HG03066 (cell line): ENCODE data around the gene SPATS2L.

Source experiments
- ATAC-seq: cut with Tn5 transposase; IDR thresholded peaks from one replicate; pipeline ENCODE4 v1.9.1; 2021; ENCODE audit warnings: low read depth; ENCODE audit not compliant: unreplicated experiment

The SPATS2L gene

DNA sequence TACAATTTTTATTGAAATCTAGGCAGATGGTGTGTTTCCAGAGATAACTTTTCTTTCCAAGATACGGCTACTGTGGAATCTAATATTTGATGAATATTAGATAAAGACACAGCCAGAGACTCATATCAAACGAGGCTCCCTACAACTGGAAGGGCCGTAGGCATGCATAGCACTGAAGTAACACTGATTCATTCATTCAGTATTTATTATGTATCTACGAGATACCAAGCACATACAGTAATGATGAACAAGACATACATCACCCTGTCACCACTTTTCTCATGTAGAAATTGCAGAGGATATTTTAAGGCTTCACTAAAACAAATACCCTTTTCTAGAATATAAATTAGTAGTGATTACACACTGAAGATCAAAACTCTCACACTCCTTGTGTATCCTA lies 128.9 kb downstream of the SPATS2L start:
- ATAC-seq, result no peak

DNA sequence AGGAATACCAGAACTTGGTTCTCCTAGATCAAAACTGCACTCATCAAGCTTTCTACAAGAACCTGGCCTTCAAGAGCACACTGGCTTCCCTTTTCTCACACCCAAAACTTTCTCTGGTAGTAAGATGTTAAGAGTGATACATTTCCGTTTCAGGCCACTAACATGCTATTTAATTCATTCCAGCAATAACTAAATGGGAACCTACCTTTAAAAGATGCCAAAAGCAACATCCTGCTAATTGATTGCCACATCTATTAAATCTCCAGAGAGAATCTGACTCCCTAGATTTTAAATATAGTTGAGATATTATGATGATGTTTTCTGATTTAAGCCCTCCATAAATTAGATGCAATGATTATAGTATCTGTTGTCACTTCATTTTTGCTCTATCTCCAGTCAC lies 131.8 kb downstream of the SPATS2L start:
- no peak for ATAC-seq

DNA sequence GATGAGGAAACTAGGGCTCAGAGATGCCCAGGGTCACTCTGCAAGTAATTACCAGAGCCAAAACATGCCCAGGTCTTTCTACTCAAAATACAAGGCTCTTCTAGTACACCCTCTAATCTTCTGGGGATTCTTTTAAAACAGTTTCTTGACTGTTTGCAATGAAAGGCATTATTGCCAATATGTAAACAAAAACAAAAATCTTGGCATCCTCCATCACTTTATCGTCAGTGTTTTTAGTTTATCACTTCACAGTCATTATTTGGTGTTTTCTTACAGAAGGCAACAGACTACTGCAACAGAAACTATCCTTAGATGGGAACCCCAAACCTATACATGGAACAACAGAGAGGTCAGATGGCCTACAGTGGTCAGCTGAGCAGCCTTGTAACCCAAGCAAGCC lies 132.4 kb downstream of the SPATS2L start:
- no peak for ATAC-seq

DNA sequence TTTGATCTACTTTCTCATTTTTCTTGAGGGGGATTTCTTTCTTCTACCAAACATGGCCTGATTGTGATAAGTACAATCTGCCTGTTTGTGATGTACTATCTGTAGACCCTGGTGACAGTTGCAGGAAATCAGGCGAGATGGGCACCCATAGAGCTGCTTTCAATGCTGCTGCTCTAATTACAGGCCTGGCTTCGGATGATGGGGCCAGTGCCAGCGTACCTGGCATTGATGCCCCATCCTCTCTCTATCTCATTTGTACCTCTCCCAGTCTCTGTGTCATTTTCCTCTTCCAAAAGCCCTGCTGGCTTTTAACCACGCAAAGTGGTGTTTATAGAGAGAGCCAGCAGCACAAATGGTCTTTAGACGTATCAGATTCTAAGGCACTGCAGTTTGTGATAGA lies 133.5 kb downstream of the SPATS2L start:
- no peak for ATAC-seq

GRCh38 chr2:200442471-200442870 lies 136.0 kb downstream of the SPATS2L start:
- ATAC-seq, result no peak

DNA sequence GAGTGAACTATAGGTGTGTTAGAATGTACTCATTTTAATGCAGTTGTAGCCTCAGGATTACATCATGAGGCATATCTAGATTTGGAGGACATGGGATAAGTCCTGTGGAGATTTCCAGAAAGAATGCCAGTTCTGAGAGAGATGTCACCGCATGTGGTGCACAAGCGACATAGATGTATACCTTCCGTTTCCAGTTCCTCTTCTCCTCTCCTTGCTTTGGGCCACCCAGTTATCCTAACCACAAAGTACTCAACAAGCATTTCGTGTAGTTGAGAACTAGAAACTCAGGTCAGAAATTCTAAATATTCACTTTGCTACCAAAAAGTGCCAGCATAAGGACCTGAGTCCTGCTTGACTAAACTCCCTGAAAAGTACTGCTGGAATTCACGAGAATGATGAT lies 136.9 kb downstream of the SPATS2L start:
- ATAC-seq, result no peak

DNA sequence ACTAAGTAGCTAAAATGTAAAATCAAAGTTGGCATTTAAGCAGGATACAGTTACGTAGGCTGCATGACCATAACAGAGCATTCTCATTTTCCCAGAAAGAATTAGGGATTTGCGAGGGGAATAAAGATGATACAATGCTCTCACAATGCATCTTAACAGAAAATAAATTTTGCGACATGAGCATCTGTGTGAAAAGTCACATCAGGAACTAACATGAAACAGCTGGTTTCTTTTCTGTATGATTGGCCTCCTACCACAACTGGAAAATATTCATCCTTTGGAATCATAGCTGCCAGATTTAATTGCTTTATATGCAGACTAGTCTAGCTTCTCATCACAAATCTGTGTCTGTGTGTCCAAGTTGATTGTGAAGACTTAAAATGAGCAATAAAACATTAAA lies 137.4 kb downstream of the SPATS2L start:
- no peak for ATAC-seq

DNA sequence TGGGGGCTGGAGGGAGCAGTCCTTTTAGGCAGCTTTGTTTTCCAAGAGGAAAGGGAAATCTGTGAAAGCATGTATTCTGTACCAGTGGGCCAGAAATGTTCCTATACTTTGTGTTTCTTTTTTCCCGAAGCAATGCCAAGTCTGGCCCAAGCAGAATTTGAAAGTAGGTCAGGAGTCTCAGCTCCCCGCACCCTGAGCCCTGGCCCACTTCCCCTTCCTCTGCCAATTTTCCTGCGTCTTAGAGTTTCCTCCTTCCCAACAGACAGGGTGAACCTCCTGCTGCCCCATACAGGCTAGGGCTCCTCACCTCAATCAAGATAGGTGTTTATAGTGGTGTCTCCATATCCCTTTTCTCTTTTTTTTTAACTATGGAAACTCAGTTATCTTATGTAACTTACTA lies 138.0 kb downstream of the SPATS2L start:
- ATAC-seq, result no peak

DNA sequence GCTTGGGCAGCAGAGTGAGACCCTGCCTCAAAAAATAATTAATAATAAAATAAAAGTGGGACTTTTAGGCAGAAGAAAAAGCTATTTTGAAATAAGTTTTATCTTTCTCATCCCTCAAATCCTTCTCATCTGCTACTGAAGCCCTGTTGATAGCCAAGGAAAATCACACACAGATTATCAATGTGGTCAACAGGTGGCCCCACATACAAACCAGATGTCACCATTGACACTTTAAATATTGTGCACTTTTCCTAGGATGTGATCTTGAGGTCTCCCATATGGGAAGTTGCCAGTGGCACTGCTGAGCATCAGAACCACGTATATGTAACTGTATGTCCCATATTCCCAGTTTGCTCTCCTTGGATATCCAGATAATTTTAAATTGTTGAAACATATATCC lies 138.8 kb downstream of the SPATS2L start:
- ATAC-seq, result no peak

GRCh38 chr2:200446612-200447011 lies 140.1 kb downstream of the SPATS2L start:
- no peak for ATAC-seq

DNA sequence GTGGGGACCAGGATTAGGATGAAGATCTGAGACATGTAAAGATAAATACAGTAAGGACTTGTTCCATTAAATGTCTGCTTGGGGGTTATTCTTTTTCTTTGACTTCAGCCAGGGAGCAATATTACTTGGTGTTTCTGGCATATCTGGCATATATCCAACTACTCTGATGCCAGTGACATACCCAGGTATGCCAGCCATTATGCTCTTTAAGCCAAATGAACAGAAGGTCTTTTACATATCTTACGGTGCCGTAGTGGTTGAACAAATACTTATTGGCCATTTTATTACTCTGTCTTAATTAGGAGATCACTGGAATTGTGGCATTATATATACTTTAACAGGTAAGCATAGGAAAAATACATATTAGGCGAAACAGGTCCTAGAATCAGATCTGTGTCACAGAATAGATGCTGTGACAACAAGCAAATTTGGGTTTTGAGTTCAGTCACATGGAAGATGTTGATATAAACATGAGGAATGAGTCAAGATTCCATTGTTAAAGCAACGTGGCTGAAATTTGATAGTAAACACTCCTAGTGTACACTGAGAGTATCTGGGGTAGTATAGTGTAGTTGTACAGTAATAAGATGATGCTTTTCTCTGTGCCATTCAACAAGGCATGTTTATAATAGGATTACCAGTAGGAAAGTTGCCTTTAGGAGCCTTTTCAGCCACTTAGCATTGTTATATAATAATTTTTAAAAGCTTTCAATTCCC lies 140.8 kb downstream of the SPATS2L start:
- ATAC-seq, result no peak

GRCh38 chr2:200448455-200448854 lies 142.0 kb downstream of the SPATS2L start:
- no peak for ATAC-seq

DNA sequence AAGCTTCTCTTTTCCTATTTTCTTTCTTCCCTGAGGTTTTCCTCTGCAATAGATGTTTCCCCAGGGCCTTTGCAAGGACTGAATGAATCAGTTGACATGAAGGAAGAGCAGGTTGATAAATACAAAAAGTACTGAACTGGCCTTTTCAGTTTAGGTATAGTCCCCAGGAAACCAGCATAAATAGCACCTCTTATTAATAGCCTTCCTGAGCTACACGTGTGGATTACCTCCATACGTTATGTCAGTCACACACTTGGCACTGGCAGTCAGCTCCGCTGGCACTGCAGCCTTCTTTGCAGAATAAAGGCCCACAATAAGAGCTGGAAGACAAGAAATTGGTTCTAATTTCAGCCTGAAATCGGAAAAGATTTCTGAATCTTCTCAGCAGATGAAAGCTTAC lies 142.7 kb downstream of the SPATS2L start:
- no peak for ATAC-seq

GRCh38 chr2:200450288-200450687 lies 143.8 kb downstream of the SPATS2L start:
- no peak for ATAC-seq

- peak; percentile 31 for ATAC-seq
These were observed 145.0 kb downstream of the SPATS2L start for GRCh38 chr2:200451511-200451910.

DNA sequence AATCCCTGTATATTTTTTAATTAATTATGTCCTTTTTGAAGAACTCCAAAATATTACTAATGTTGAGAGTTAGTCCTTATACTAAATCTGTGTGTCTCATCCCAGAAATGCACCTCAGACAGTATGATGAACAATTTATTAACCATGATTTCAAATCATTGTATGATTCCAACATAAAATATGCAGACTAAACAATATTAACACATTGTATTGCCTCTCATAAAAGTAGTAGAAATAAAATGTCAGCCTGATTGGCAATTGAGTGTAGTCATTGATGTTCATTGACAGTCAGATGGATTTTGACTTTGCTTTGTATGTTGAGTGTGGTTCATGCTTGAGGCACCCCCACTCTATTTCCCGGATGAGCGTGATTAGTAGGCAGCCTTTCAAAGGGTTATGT lies 145.9 kb downstream of the SPATS2L start:
- ATAC-seq, result no peak

GRCh38 chr2:200453142-200453852 lies 146.8 kb downstream of the SPATS2L start:
- no peak for ATAC-seq

DNA sequence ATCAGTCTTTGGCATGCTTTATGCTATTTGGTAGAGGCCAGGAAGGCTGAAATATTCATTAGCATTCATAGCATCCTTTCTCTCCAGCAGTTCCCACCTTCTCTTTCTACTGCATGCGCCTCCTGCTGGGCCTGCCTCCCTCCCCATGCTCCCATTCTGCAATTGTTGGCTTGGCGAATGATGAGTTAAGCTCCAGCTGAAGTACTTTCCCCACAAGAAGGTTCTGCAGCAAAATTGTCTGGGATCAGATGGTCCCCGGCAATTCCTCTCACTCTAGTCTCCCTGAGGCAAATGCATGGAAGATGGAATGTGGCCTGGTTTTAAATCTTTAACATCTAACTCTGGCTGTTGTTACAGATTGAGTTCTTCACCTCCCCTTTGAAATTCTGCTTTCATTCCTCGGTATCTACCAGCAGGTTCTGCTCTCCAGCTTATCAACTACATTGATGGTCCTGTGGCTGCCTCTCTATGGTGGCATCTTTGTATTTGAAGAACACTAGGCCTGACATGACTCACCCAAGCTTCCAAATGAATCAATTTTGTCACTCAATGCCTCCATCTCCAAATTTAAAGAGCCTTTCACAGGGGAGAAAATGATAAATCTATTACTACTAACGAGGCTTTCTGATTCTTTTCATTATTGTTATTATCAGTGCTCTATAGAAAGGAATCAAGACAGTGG lies 147.5 kb downstream of the SPATS2L start:
- ATAC-seq, result no peak

GRCh38 chr2:200454927-200455801 lies 148.7 kb downstream of the SPATS2L start:
- ATAC-seq, result peak; percentile 66

GRCh38 chr2:200455958-200456421 lies 149.5 kb downstream of the SPATS2L start:
- peak; percentile 38 for ATAC-seq

DNA sequence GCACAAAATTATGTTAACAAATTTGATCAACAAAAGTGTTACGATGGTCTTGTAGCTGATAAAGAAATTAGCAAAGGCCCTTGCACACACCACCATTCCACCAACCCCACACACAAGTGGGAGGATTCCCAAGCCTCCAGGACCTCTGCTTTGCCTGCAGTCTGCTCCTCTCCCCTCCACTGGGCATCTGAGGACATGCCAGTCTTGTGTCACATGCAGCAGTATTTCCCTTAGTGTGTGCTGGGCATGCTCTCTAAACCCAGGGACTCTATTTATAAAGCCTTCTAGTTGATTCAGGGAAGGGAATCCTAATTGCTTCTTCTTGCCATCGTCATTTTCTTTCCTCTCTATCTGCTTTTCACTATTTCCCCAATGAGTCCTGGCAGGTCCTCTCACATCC lies 150.1 kb downstream of the SPATS2L start:
- no peak for ATAC-seq
